Sigmoid colon (tissue), 4 donors: ENCODE results near the gene NUP43.

Source experiments
- CTCF ChIP-seq, 4 experiments: fragments of 450-650 bp in 3 of 4; fragments of 200-600 bp in 1 of 4; IDR thresholded peaks; one replicate each; pipeline ENCODE4 v1.5.1; 2016 to 2019; ENCODE audit warnings: antibody characterized with exemption in 4 of 4, mild to moderate bottlenecking in 3 of 4, moderate library complexity in 2 of 4
- POLR2A ChIP-seq, 2 donors: fragments of 450-650 bp; IDR thresholded peaks; one replicate each; pipeline ENCODE4 v1.6.1; 2016; ENCODE audit warnings: antibody characterized with exemption in 2 of 2, mild to moderate bottlenecking in 2 of 2, moderate library complexity in 2 of 2
- POLR2AphosphoS5 ChIP-seq, 4 donors: sonication (generic); formaldehyde crosslinking; IDR thresholded peaks; one replicate each; pipeline ENCODE4 v1.6.1; 2017; ENCODE audit warnings: antibody characterized with exemption in 4 of 4

- TF ChIP-seq POLR2AphosphoS5 (IDR thresholded peaks at IDR 0.05) (no peak), CTCF (IDR thresholded peaks at IDR 0.05) (no peak), POLR2A (IDR thresholded peaks at IDR 0.05) (no peak)
Measured at GRCh38 chr6:149681209-149681608, 65.1 kb downstream of the NUP43 start.
